Astrocyte (in vitro differentiated cells and primary cell): Measurements from ENCODE around the gene LPCAT3. TPM values are rescaled to one million over a fixed set of nuclear protein-coding genes. Genes with fewer than 3 reads are reported as not detected.
A peak's percentile ranks its signal among the peaks of the same experiment; 100 is the strongest.

ENCODE experiments used
- DNase-seq: peaks from one replicate; pipeline ENCODE4 v3.0.0-alpha.2; 2010; ENCODE audit warnings: low read depth
- FAIRE-seq: peaks from 2 replicates; lab custom pipeline; 2011; peaks lifted over from hg19 to GRCh38; lab: Jason Lieb, UNC
- H2AFZ ChIP-seq: 2 replicates; pipeline ENCODE4 v1.6.0; 2012; ENCODE audit warnings: low read depth, low read length, inconsistent platforms
- H3K27ac ChIP-seq: 2 replicates; pipeline ENCODE4 v1.5.1; 2011; ENCODE audit warnings: low read depth, low read length, inconsistent platforms
- H3K27me3 ChIP-seq: 2 replicates; pipeline ENCODE4 v1.6.0; 2011; ENCODE audit warnings: low read length, inconsistent platforms; ENCODE audit not compliant: insufficient read depth
- H3K36me3 ChIP-seq: 2 replicates; pipeline ENCODE4 v1.5.1; 2011; ENCODE audit warnings: low read length, inconsistent platforms; ENCODE audit not compliant: insufficient read depth
- H3K4me1 ChIP-seq: 2 replicates; pipeline ENCODE4 v1.5.1; 2011; ENCODE audit warnings: low read length, inconsistent platforms; ENCODE audit not compliant: insufficient read depth
- H3K4me2 ChIP-seq: 2 replicates; pipeline ENCODE4 v1.6.0; 2012; ENCODE audit warnings: low read length, inconsistent platforms
- H3K4me3 ChIP-seq: 2 replicates; pipeline ENCODE4 v1.5.1; 2011; ENCODE audit warnings: low read depth, mild to moderate bottlenecking, low read length, inconsistent platforms; ENCODE audit not compliant: insufficient read depth
- H3K79me2 ChIP-seq: 2 replicates; pipeline ENCODE4 v1.6.0; 2012; ENCODE audit warnings: mild to moderate bottlenecking, low read length, inconsistent platforms; ENCODE audit not compliant: insufficient read depth
- H3K9ac ChIP-seq: 2 replicates; pipeline ENCODE4 v1.6.0; 2012; ENCODE audit warnings: mild to moderate bottlenecking, low read length, inconsistent platforms
- H3K9me3 ChIP-seq: 2 replicates; pipeline ENCODE4 v1.5.1; 2012; ENCODE audit warnings: low read depth, mild to moderate bottlenecking, low read length, inconsistent platforms; ENCODE audit not compliant: insufficient read depth
- H4K20me1 ChIP-seq: 2 replicates; pipeline ENCODE4 v1.6.0; 2012; ENCODE audit warnings: low read length, inconsistent platforms; ENCODE audit not compliant: insufficient read depth
- H3K27ac Mint-ChIP-seq: one replicate; pipeline ENCODE4 v1.8.0; 2021; ENCODE audit warnings: mild to moderate bottlenecking, mixed read lengths; ENCODE audit not compliant: unreplicated experiment
- H3K27me3 Mint-ChIP-seq: one replicate; pipeline ENCODE4 v1.8.0; 2021; ENCODE audit warnings: low read depth, mixed read lengths; ENCODE audit not compliant: unreplicated experiment
- H3K36me3 Mint-ChIP-seq: one replicate; pipeline ENCODE4 v1.8.0; 2021; ENCODE audit warnings: low read depth, mixed read lengths; ENCODE audit not compliant: unreplicated experiment
- H3K4me1 Mint-ChIP-seq: one replicate; pipeline ENCODE4 v1.8.0; 2021; ENCODE audit warnings: low read depth, mixed read lengths; ENCODE audit not compliant: unreplicated experiment
- H3K4me3 Mint-ChIP-seq: one replicate; pipeline ENCODE4 v1.8.0; 2021; ENCODE audit warnings: mild to moderate bottlenecking, moderate library complexity, mixed read lengths; ENCODE audit not compliant: unreplicated experiment
- H3K9me3 Mint-ChIP-seq: one replicate; pipeline ENCODE4 v1.8.0; 2021; ENCODE audit warnings: mild to moderate bottlenecking, mixed read lengths; ENCODE audit not compliant: unreplicated experiment
- CTCF ChIP-seq: IDR thresholded peaks from 2 replicates; pipeline ENCODE4 v1.5.1; 2011; ENCODE audit warnings: low read depth, mild to moderate bottlenecking, inconsistent platforms, low read length, moderate library complexity; ENCODE audit not compliant: insufficient read depth
- microRNA-seq: library from miRNA; unstranded; fragments of <30 nt; microRNA quantifications from one replicate; pipeline ENCODE4 v1.2.0, GENCODE V29; 2020
- total RNA-seq: library from RNA; stranded (reverse); gene quantifications from 2 replicates; pipeline ENCODE4 v1.2.1, GENCODE V29; 2021

Gene LPCAT3
- total RNA-seq, 1 donor from 2014 or later = 26.2 TPM

DNA sequence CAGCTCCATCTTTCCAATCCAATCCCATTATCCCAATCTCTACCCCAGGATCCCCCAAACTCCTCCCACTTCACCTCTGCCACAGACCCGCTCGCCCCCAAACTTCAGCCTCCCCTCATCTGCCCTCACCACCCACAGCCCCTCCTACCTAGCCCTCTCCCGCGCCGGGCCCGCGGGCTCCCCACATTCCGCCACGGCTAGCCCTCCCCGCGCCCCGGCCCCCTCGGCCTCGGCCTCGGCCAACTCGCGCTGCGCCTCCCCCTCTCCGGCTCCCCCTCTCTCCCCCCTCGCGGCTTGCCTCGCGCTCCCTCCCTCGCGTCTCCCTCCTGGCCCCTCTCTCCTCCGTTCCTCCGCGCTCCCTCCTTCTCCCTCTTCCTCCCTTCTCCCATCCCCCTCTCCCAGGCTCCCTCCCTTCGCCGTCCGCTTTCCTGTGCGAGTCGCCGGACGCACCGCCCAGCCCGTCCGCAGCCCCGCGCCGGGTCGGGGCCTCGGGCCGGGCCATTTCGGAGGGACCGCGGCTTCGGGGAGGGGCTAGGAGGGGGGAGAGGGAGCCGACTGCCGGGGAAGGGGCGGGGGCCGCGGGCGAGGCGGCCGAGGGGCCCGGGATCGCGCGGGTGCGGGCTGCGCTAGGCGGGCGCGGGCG lies 90.8 kb downstream of the LPCAT3 start, which contains the start of gene ATN1:
TSS of gene ATN1 (plus strand) at position 581 of the 643 bp plus-strand sequence. CDS start 6,043 bp downstream, outside the sequence.
- Histone ChIP-seq H3K4me3 (peak within 1 kb of the TSS; percentile 85), H3K27ac (peak within 1 kb of the TSS; percentile 78), H4K20me1 (peaks cover 35% of the 10 kb centered on the region), H3K27me3 (no peaks in the 10 kb centered on the region), H2AFZ (peak within 1 kb of the TSS; percentile 58), H3K9ac (peak within 1 kb of the TSS; percentile 95), H3K36me3 (no peaks in the 10 kb centered on the region), H3K4me1 (peaks cover 44% of the 10 kb centered on the region), H3K9me3 (no peaks in the 10 kb centered on the region), H3K79me2 (peaks cover 52% of the 10 kb centered on the region), H3K4me2 (peak within 1 kb of the TSS; percentile 98)
- H3K27ac Mint-ChIP-seq = peak within 1 kb of the TSS; percentile 98
- DNase-seq (peak; percentile 69), FAIRE-seq (no peak)
- no peak for TF ChIP-seq CTCF
- H3K36me3 Mint-ChIP-seq = peaks cover 3% of the 10 kb centered on the region
- H3K4me3 Mint-ChIP-seq = peak within 1 kb of the TSS; percentile 100
- H3K9me3 Mint-ChIP-seq = no peaks in the 10 kb centered on the region
- H3K27me3 Mint-ChIP-seq = no peaks in the 10 kb centered on the region
- peaks cover 47% of the 10 kb centered on the region for H3K4me1 Mint-ChIP-seq

Small RNA genes lying within 50 kb of the gene (microRNA-seq; reads per million reads assigned to microRNA genes)
- gene MIR141 (1,252 reads per million, percentile 84 among the genes with 10 or more reads in this experiment), gene MIR200C (11,742 reads per million, percentile 96 among the genes with 10 or more reads in this experiment)

Other genes with a start within 250 kb of the LPCAT3 start
- 2.0 TPM in 2 replicates for gene LAG3, start 246.0 kb downstream of the LPCAT3 start, total RNA-seq
- 0.54 and 0.72 TPM in 2 replicates for gene CD4, start 228.9 kb downstream of the LPCAT3 start, total RNA-seq
- 6.0 and 6.2 TPM in 2 replicates for gene GPR162, start 196.7 kb downstream of the LPCAT3 start, total RNA-seq
- 101 and 123 TPM in 2 replicates for gene P3H3, start 190.1 kb downstream of the LPCAT3 start, total RNA-seq
- 14.5 and 16.6 TPM in 2 replicates for gene GNB3, start 177.6 kb downstream of the LPCAT3 start, total RNA-seq
- gene CDCA3, start 167.2 kb downstream of the LPCAT3 start, total RNA-seq = 2.3 and 3.2 TPM in 2 replicates
- 144 and 146 TPM in 2 replicates for gene USP5, start 166.3 kb downstream of the LPCAT3 start, total RNA-seq
- 722 and 791 TPM in 2 replicates for gene TPI1, start 150.9 kb downstream of the LPCAT3 start, total RNA-seq
- gene SPSB2, start 145.2 kb downstream of the LPCAT3 start, total RNA-seq = 4.9 and 6.2 TPM in 2 replicates
- gene LRRC23, start 113.7 kb downstream of the LPCAT3 start, total RNA-seq = 5.0 and 5.2 TPM in 2 replicates
- gene ENO2, start 103.9 kb downstream of the LPCAT3 start, total RNA-seq = 46.4 and 47.7 TPM in 2 replicates
- gene ATN1, start 90.5 kb downstream of the LPCAT3 start, total RNA-seq = 94.9 and 97.8 TPM in 2 replicates
- not detected in 2 replicates for gene RNU7-1, start 74.7 kb downstream of the LPCAT3 start, total RNA-seq
- gene C12orf57, start 74.5 kb downstream of the LPCAT3 start, total RNA-seq = 117 and 123 TPM in 2 replicates
- gene PTPN6, start 67.1 kb downstream of the LPCAT3 start, total RNA-seq = 5.2 and 8.9 TPM in 2 replicates
- gene PHB2, start 47.8 kb downstream of the LPCAT3 start, total RNA-seq = 171 and 176 TPM in 2 replicates
- gene EMG1, start 47.6 kb downstream of the LPCAT3 start, total RNA-seq = 38.6 and 39.1 TPM in 2 replicates
- gene C1S, start 42.2 kb upstream of the LPCAT3 start, total RNA-seq = 5.2 and 6.2 TPM in 2 replicates
- 0.86 and 1.6 TPM in 2 replicates for gene C1R, start 74.0 kb upstream of the LPCAT3 start, total RNA-seq
- 11.0 and 12.1 TPM in 2 replicates for gene C1RL, start 90.7 kb upstream of the LPCAT3 start, total RNA-seq
- not detected in 2 replicates for gene RBP5, start 110.4 kb upstream of the LPCAT3 start, total RNA-seq
- gene CLSTN3, start 111.9 kb upstream of the LPCAT3 start, total RNA-seq = 26.7 and 29.6 TPM in 2 replicates
- gene PEX5, start 171.2 kb upstream of the LPCAT3 start, total RNA-seq = 21.5 and 22.5 TPM in 2 replicates